ENCODE results near the gene FAIM2.
"Not testable (repeated sequence)": the region's sequence is repeated elsewhere in the genome, so short reads cannot be mapped to it uniquely, and the experiment has no call there.

Gene FAIM2

DNA sequence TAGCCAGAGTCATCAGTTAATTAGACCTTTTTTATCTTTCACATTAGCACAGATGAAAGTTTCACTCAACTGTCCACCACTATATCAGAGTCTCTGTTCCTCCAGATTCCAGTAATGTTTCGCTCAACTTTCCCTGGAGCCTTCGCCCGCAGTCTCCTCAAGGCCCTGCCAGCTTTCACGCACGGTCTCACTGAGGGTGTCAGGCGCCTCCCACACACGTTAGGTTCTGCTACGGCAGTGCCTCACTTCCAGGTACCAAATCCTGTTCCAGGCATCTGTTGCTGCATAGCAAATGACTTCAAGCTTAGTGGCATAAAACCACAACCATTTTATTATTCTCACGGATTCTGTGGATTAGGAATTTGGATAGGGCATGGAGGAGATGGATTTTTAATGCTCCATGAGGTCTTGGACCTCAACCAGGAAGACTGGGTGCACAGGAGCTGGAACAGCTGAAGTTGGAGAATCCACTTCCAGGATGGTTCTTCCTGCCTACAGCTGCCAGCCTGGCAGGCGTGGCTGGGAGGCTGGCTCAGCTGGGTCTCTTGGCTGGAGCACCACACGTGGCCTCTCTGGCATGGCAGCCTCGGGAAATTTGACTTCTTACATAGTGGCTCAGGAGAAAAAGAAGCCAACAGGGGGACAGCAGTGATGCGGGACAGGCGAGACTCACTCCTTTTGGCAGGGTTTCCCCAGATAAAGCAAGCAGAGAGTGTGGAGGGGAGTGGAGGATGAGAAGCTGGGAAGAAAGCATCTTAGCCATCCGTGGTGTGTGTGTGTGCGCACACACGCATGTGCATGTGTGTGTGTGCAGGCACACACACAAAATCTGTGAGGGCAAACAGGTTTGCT is 39.5 kb downstream of the FAIM2 start:
- DNase-seq (ENCODE audit: low spot score), result no peak

DNA sequence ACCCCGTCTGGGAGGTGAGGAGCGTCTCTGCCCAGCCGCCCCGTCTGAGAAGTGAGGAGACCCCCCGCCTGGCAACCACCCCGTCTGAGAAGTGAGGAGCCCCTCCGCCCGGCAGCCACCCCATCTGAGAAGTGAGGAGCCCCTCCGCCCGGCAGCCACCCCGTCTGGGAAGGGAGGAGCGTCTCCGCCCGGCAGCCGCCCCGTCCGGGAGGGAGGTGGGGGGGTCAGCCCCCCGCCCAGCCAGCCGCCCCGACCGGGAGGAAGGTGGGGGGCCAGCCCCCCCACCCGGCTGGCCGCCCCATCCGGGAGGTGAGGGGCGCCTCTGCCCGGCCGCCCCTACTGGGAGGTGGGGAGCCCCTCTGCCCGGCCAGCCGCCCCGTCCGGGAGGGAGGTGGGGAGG is 42.8 kb downstream of the FAIM2 start:
- not testable (repeated sequence) for DNase-seq (ENCODE audit: low spot score)

DNA sequence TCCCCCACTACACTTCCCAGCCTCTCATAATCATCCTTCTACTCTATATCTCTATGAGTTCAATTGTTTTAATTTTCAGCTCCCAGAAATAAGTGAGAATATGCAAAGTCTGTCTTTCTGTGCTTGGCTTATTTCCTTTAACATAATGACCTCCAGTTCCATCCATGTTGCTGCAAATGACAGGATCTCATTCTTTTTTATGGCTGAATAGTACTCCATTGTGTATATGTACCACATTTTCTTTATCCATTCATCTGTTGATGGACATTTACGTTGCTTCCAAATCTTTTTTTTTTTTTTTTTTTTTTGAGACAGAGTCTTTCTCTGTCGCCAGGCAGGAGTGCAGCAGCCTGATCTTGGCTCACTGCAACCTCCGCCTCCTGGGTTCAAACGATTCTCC is 47.8 kb downstream of the FAIM2 start:
- DNase-seq (ENCODE audit: low spot score), result not testable (repeated sequence)

DNA sequence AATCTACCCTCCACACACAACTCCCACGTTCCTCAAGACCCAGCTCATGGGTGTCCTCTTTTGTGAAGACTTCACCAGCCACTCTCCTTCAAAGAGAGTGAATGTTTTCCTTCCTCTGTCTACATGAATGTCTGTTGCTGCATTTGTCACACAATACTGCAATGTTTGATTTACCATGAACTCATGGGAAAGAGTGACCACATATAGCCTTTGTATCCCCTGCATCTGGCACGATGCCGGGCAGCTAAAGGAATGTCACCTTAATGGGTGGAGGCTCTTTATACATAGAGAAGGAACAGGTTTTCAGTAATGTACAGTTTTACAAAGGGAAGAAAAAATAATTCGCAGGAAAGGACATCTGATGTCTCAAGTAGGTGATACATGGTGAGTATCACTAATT is 48.7 kb downstream of the FAIM2 start:
- no peak for DNase-seq (ENCODE audit: low spot score)

DNA sequence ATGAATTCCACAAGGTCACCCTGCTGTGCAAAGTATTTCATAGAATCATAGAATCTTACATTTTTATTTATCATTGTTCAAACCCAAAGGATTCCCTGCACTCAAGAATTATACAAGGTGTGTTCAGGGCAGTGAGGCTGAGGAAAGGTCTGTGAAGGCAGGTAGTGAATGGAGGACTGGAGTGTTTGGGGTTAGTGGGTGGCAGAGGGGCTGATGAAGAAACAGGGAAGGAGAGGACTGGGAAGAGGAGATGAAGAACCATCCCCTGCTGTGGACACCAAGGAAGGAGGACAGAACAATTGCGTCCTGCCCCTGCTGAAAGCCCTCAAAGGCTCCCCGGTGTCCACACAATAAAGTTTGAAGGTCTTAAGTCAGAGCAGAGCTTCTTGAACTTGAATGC is 50.0 kb downstream of the FAIM2 start:
- no peak for DNase-seq (ENCODE audit: low spot score)

DNA sequence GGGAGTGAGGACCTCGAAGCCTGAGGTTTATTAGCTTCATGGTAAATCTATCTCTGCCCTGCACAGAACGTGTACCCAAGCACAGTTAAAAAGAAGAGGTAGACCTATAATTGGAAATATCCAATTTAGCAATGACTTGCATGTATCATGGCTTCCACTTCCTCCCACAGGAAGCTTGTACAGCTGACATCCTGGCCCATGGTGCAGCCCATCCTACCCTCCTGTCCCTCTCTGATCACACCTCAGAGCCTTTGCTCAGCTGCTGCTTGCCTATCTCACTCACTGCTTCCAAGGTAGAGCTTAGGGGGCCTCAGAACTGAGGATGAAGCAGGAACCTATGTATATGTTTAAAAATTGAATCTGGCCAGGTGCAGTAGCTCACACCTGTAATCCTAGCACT is 56.5 kb downstream of the FAIM2 start:
- DNase-seq (ENCODE audit: low spot score), result no peak

DNA sequence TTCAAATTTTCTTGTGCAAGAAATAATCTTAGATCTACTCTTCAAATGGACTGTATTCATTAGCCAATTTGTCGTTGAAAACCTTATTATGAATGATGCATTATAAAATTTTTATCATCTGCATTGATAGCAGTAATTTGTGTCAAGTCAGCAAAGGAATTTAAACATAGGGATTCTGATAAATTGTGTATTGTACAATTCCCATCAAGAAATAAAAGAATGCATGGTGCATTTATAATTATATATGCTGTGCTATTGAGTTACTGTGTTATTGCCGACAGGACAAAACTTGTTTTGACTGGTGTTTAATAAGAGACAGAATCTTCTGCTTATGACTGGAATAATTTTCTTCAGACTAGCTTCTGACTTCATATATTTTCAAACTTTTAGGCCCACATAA is 57.7 kb downstream of the FAIM2 start:
- no peak for DNase-seq (ENCODE audit: low spot score)

DNA sequence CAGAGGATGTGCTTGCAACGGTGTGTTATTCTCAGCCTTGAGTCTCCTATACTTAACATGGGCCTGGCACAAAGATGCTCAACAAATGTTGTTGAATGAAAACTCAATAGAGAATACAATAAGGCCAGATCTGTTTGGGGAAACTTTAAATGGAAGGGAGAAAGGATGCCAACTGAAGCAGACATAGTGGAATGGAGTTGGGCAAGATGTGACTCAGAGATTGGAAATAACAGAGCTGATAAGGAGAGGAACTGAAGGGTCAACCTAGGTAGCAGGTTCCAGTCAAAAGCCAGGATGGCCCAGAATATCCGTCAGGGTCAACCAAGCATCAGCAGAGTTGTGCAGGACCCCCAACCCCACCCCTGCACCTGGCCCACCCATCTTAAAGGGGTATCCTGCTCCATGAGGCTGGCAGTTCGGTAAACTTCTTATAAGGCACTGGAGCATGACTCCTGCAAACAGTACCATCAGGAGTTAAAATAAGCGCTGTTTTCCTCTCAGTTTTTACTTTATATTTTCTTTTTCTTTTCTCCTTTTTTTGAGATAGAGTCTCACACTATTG is 59.7 kb downstream of the FAIM2 start:
- no peak for DNase-seq (ENCODE audit: low spot score)

DNA sequence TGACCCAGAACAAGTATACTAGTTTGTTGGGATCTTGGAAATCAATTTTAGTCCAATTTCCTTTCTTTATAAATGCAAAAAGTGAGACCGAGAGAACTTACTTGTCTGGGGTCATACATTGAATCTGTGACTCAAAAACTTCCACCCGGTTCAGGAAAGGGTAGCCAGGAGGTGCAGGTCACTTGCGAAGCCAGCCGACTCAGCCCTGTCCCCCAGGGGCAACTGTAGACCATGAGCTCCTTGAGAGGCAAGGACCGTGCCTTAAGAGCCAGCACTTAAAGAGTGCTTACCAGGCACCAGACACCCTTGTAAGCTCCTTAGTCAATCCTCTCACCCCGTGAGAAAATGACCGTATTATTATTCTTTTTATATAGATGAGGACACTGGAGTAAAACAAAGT is 60.3 kb downstream of the FAIM2 start:
- no peak for DNase-seq (ENCODE audit: low spot score)

DNA sequence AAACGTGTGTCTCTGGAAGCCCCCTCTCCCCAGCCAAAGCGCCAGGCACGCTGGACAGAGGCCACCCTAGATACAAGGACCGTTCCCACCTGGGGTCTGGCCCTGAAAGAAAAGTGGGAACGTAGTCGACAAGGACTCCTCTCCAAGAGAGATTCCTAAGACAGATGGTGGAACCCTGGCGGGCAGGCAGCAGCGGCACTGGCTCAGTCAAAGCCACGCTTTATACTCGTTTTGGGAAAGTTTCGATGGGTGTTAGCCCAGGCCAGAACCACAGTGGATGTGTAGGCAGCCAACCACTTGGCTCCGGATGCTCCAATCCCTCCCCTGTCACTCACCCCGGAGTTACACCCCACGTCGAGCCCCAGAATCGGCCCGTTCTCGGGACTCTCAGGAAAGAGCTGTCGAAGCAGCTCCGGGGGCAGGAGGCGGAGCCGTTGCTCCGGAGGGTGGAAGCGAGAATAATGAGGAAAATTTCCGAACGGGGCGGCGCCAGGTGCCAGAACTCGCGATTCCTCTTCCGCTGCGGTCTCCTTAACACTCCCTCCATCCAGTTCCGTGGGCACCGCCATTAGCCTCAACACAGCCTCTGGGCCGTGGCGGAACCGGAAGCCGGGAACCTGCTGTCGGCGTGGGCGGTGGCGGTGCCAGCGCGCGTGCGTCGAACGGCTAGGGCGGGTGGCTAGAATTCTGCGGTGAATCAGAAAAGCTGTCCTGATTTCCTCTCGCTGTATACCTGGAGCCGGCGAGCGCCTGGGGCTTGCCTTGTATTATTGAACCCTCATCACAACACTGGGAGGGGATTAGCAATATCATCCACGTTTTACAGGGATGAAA is 61.0 kb downstream of the FAIM2 start, which contains the start of gene BCDIN3D:
BCDIN3D (minus strand) TSS at position 588 of the 834 bp plus-strand sequence; CDS start at position 569, 19 bp downstream.
- peak; percentile 93 for DNase-seq (ENCODE audit: low spot score)

DNA sequence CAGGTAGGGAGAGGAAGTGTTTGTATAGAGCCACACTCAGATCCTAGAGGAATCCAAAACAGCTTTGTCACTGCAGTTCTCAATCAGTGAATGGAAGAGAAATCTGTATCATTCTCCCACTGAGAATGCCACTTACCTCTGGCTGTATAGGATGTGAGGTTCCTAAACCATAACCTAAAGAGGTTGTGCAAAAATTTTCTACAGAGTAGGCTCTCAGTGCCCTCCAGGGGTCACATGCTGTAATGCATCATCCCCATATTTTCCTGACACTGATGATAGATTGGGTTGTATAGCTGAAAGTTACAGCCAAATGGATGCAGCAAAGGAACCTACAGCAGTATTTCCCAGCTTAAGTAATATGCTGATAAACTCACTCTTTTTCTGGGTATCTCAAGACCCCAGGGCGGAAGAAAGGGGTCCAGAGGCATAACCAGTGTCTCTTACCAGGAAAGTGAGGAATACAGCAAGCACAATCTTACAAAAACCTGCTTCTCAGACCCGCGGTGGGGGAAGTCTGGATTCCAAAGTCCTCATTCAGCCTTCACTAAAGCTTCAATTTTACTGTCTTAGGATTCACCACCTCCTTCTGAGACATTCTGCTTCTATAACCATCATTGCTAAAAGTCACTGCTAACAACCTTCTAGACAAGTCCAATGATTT is 64.6 kb downstream of the FAIM2 start:
- peak; percentile 33 for DNase-seq (ENCODE audit: low spot score)

DNA sequence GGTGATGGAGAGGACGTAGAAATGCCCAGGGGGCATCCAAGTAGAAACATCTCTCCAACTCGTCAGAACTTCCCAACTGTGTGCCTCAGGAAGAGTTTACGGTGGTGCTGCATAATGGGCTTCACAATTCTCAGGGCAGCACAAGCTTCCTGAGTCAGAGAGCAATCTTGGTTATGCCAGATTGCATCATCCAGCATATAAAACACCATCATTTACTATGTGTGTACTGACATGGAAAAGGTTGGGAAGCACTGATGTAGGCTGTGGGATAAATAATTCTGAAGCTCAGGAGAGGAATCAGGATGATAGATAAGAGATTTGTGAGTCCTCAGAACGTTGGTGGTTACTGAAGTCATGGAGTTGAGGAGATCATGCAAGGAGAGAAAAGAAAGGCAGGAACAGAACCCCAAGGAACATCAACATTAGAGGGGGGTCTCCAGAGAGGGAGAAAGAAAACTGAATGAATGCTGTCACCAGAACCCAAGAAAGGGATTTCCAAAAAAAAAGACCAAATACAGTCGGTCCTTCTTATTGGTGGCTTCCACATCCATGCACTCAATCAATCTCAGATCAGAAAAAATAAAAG is 70.8 kb downstream of the FAIM2 start:
- DNase-seq (ENCODE audit: low spot score), result no peak

DNA sequence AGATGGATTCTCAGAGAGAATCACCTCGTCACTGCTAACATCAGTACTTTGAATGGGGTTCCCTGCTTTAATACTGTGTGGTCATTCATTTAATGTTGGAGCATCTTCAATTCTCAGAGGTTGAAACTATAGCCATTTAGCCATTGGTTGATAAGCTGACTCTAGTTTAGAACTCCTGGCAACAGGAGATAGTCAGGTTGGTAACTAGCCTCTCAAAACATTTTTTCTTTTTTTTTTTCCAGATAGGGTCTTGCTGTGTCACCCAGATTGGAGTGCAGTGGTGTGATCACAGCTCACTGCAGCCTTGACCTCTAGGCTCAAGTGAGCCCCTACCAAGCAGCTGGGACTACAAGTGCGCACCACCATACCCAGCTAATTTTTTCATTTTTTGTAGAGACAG is 72.0 kb downstream of the FAIM2 start:
- no peak for DNase-seq (ENCODE audit: low spot score)

DNA sequence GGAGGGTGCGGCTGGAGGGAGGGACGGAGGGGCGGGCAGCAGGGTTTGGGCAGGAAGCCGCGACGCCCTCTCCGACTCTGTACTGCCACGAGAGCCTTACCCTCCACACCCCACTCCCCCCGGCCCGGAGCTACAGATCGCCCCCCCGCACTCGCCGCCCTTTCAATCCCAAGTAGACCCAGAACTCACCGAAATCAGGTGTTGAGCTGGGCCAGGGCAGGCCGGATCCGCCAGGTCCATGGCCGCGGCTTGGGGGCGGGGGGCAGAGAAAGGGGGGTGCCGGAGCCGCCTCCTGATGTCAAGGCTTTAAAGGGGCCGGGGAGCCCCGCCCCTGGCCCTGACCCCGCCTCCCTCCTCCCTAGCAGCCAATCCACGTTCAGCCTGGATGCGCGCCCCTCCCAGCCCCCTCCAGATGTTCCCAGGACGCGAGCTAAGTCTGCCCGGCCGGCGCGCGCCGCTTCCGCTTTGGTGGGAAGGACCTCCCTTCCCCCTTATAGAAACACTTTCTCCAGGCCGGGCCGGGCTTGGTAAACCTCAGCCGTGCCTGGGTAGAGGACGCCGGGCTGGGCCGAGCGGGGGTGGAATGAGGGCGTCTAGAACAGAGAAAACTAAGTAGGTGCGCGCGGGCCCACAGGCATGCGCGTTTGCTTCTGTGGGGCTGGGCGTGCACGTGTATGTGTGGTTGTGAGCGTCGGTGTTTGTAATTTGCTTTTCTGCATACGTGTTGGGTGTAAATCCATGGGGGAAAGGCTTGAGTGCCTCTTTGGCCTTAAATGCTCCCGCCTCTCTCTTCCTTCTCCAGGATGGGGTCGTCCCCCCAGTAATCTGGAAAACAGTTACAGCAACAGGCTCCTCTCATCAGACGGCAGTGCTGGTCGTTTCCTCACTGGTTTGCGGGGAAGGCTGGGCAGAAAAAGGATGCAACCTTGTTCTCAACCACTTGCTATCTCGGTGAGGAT is 75.3 kb downstream of the FAIM2 start, which contains the start of gene NCKAP5L:
NCKAP5L (minus strand) TSS at position 281 of the 959 bp plus-strand sequence. CDS start 24,369 bp downstream, outside the sequence.
- DNase-seq (ENCODE audit: low spot score), result peak; percentile 92

DNA sequence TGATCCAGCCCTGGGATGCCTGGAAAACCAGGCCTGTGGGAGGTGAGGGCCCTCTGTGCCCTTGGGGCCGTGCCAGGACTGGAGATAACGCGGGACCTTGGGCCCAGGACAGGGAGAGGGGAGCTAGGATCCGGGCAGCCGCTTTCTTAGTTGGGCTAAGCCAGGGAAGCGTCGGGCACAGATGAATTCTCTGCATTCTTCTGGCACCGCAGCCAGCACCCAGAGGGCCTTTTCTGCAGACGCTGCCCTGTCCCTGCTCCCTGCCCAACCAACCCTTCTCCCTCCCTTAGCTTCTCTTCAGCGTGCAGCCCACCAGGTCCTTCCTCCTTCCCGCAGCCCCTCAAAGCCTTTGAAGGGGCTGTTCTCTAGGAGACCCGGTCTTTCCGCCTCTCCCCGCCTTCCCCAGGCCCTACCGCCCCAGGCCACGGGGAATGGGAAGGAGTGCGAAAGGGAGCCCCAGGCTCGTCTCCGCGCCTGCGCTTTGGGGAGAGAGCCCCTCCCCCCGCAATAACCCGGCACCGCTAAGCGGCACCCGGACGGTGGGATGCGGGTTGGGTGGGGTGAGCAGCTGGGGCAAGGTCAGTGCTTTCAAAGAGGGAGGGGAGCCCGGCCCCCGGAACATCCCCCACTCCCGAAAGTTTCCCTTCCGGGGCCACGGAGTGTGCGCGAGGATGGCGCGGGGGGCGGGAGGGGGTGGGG is 76.2 kb downstream of the FAIM2 start:
- peak; percentile 65 for DNase-seq (ENCODE audit: low spot score)

DNA sequence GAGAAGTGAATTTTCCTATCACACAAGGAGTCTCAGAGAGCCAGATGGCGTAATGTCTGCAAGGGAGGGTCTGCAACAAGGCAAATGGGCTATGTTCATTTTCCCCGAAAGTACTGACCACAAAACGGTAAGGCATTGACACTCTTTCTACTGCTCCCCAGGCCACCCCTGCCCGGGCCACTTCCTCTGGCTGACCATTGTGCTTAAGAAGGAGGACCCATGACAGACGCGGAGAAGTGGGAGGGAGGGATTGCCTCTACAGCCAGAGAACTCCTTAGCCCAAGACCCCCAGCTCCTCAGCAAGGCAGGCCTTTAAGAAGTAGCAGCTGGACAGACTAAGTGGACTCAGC is 76.7 kb downstream of the FAIM2 start:
- DNase-seq (ENCODE audit: low spot score), result no peak

DNA sequence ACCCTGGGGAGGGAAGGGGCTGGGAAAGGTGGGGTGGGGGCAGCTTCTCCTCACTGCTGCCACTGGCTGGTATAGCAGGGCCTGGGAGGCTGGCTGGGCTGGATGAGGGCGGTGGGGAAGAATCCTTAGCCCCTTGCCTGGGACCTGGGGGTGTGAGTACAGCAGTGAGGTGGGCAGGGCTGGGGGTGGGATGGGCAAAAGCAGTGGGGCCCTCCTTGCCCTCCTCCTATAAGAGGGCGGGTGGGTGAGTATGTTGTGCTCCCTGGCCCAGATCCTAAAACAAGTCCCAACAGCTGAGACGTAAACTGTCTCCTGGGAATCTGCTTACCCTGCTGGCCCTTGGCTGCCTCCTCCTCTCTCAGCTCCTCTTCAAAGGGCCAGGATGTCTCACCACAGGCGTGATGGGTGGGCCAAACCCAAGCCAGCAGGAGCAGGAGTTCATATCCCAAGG is 77.7 kb downstream of the FAIM2 start:
- DNase-seq (ENCODE audit: low spot score), result no peak

DNA sequence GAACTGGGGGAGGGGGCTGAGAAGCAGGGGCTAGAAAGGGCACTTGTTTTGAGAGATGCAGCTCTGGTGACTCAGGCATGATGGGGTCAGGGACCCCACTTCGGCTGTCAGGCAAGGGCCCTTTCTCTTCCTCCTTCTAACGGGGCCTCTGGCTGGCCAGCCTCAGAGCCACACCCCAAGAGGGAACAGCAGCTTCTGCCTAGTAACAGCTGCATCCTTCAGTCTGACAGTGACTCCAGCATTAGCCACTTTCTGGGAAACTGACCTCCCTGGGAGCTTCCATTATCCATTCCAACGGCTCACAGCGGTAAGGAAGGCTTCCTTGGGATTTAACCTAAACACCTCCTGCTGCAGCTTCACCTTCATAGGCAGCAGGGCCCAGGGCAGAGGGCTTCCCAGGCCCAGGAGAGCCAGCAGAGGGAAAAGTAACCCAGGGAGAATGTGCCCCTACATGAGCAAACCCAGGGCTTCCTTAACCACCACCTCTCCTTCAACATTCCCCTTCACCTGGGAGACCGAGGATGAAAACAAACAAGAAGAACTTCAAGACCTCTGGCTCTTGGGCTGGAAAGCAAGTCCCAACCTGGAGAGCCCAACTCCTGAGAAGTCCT is 78.2 kb downstream of the FAIM2 start:
- no peak for DNase-seq (ENCODE audit: low spot score)

DNA sequence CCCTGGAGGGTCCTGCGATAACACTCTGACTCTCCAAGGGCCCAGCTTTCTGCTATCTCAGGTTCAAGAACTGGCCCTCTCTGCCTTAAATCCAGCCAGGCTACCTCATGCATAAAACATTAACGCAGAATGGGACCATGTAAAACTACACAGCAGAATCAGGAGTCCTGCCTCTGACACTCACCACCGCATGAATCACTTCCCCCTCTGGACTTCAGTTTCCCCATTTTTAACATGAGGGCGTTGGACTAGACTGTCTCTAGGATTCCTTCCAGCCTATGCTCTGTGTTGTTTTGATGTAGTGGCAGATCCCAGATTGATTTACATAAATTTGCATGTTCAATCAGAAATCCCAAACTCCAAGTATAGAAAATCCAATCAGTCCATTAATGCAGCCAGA is 78.8 kb downstream of the FAIM2 start:
- DNase-seq (ENCODE audit: low spot score), result no peak
